ENCODE measurements around the gene CXCL1.

GRCh38 chr4:73832651-73833237, 36.4 kb upstream of the CXCL1 start:
- no peak for TF ChIP-seq POLR2A (IDR thresholded peaks at IDR 0.05)
- TF ChIP-seq, protein P1, sequence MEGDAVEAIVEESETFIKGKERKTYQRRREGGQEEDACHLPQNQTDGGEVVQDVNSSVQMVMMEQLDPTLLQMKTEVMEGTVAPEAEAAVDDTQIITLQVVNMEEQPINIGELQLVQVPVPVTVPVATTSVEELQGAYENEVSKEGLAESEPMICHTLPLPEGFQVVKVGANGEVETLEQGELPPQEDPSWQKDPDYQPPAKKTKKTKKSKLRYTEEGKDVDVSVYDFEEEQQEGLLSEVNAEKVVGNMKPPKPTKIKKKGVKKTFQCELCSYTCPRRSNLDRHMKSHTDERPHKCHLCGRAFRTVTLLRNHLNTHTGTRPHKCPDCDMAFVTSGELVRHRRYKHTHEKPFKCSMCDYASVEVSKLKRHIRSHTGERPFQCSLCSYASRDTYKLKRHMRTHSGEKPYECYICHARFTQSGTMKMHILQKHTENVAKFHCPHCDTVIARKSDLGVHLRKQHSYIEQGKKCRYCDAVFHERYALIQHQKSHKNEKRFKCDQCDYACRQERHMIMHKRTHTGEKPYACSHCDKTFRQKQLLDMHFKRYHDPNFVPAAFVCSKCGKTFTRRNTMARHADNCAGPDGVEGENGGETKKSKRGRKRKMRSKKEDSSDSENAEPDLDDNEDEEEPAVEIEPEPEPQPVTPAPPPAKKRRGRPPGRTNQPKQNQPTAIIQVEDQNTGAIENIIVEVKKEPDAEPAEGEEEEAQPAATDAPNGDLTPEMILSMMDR (IDR thresholded peaks at IDR 0.05): no peak
- TF ChIP-seq EP300 (IDR thresholded peaks at IDR 0.05): no peak

Measured in sigmoid colon (tissue), 4 donors.